ENCODE measurements around the gene PTPRE.

PTPRE gene

DNA sequence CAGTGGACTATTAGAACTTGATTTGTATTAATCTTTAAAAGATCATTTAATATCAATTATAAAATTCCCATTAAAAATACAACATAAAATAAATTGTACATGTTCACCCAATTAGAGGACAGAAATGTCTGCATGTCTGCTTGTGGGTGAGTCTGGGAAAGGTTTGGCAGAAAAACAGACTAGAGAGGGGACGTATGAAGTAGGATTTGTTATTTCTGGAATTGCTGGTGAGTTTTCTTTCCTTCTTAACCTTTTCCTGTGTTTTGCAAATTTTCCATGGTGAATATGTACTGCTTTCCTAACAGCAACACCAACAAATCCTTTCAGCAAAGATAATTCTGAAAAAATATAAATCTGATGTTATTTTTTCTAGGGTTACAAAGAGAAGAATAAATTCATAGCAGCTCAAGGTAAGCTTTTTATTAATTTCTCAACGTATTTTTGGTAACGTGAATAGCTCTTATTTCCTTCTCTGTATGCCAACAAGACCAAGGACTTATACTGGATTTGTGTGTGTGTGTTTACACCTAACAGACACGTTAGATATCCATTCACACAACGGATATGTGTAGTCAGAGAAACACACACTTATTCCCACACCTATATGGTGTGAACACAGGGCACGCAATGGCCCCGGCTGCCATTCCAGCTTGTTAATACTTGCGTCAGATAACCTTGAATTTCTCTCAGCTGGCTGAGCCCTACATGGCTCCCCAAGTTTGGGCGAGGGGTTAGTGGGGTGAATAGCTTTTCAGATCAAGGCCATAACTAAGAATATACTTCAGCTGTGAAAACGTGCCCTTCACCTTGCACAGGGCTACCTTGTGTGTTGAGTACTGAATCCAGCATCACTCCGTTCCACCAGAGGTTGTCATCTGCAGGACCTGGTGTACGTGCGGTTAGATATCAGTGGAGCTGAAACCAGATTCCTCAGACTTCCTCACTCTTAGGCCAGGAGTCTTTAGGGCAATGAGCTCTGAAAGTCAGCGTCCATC is 154.7 kb downstream of the PTPRE start:
- Histone ChIP-seq H3K4me3 (ENCODE audit: low read length) (no peak overlapping the region), H3K9me3 (ENCODE audit: control insufficient read depth, insufficient read depth, low read length) (no peaks in the 10 kb centered on the region), H3K27me3 (ENCODE audit: control insufficient read depth, insufficient read depth, low read length) (no peaks in the 10 kb centered on the region), H3K27ac (ENCODE audit: low read length) (no peak overlapping the region), H3K36me3 (ENCODE audit: control insufficient read depth, insufficient read depth, low read length) (no peaks in the 10 kb centered on the region), H3K4me1 (ENCODE audit: control insufficient read depth, insufficient read depth, low read length) (peaks cover 10% of the 10 kb centered on the region)
- no CpG with 5 or more reads among the region's 14 CpGs for WGBS (ENCODE audit: insufficient coverage, insufficient read length)
- DNase-seq (ENCODE audit: low read depth, low spot score): no peak

DNA sequence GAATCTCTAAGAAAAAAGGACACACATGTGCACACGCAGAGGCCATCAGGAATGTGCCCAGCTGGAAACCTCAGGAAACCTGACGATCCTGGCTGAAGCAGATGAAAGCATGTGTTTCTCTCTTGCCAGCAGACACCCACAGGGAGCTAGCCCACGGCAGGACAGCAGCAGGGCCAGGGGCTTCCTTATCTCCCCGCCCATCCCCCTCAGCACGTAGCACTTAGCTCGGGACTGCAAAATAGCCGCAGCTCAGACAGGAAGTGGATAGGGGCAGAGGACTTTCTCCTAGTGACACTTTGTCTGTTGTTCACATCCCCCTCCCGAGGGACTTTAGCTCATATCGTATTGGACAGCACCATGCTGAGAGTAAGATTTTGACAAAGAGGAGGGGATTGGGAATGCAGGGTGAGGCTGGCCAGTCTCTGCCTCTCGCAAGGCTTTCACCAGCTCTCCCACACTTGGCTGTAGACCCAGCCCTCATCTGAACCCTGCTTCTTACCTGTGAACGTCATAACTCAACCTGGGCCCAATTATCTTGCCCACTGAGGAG is 155.5 kb downstream of the PTPRE start:
- Histone ChIP-seq H3K27ac (ENCODE audit: low read length) (no peak overlapping the region), H3K9me3 (ENCODE audit: control insufficient read depth, insufficient read depth, low read length) (no peaks in the 10 kb centered on the region), H3K27me3 (ENCODE audit: control insufficient read depth, insufficient read depth, low read length) (no peaks in the 10 kb centered on the region), H3K36me3 (ENCODE audit: control insufficient read depth, insufficient read depth, low read length) (no peaks in the 10 kb centered on the region), H3K4me3 (ENCODE audit: low read length) (no peak overlapping the region), H3K4me1 (ENCODE audit: control insufficient read depth, insufficient read depth, low read length) (peaks cover 10% of the 10 kb centered on the region)
- no peak for DNase-seq (ENCODE audit: low read depth, low spot score)
- WGBS (ENCODE audit: insufficient coverage, insufficient read length): no CpG with 5 or more reads among the region's 11 CpGs

DNA sequence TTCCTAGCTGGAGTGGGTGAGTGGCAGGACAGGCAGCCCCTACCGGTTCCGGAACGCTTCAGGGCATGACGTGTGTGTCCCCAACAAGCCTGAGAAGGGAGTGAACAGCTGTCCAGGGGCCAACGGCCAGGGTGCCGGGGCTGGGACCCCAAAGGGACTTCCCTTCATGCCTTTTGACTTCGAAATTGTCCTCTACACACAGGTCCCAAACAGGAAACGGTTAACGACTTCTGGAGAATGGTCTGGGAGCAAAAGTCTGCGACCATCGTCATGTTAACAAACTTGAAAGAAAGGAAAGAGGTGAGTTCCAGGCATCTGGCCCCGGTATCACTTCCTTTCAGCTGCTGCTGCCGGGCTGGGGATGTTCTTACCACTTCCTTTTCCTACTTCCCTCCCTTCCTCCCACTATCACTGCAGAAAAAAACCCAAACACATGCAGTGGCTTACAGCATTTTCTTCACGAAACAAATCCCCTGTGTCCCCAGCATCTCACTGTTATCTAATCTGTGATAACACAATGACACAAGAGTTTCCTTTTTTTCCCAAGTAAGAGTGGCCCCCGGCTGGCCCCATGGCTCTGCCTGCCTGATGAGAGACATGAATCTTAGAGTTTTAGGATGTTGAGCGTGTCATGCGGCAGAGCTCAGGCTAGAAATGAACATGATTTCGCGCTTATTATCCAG is 156.1 kb downstream of the PTPRE start:
- Histone ChIP-seq H3K4me3 (ENCODE audit: low read length) (no peak overlapping the region), H3K27me3 (ENCODE audit: control insufficient read depth, insufficient read depth, low read length) (no peaks in the 10 kb centered on the region), H3K4me1 (ENCODE audit: control insufficient read depth, insufficient read depth, low read length) (peaks cover 10% of the 10 kb centered on the region), H3K36me3 (ENCODE audit: control insufficient read depth, insufficient read depth, low read length) (no peaks in the 10 kb centered on the region), H3K9me3 (ENCODE audit: control insufficient read depth, insufficient read depth, low read length) (no peaks in the 10 kb centered on the region), H3K27ac (ENCODE audit: low read length) (no peak overlapping the region)
- no peak for DNase-seq (ENCODE audit: low read depth, low spot score)
- no CpG with 5 or more reads among the region's 19 CpGs for WGBS (ENCODE audit: insufficient coverage, insufficient read length)

DNA sequence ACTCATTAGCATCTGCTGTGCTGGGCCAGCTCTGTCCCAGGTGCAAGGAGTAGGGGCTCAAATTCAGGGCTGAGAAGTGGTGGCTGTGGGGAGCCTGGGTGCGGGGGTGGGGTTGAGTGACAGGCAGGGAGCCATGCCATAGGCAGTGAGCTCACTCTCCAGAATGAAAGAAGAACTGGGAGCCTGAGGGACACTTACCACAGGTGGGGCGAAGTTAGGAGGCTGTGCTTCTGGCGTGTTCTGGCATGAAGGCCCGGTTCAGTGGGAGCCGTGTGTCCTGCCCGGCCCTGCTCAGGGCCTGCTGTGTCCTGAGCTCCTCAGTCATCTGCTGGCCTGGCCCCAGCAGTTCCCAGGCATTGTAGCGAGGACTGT is 156.8 kb downstream of the PTPRE start:
- Histone ChIP-seq H3K9me3 (ENCODE audit: control insufficient read depth, insufficient read depth, low read length) (no peaks in the 10 kb centered on the region), H3K4me1 (ENCODE audit: control insufficient read depth, insufficient read depth, low read length) (peaks cover 10% of the 10 kb centered on the region), H3K27ac (ENCODE audit: low read length) (no peak overlapping the region), H3K36me3 (ENCODE audit: control insufficient read depth, insufficient read depth, low read length) (no peaks in the 10 kb centered on the region), H3K4me3 (ENCODE audit: low read length) (no peak overlapping the region), H3K27me3 (ENCODE audit: control insufficient read depth, insufficient read depth, low read length) (no peaks in the 10 kb centered on the region)
- DNase-seq (ENCODE audit: low read depth, low spot score): no peak
- WGBS (ENCODE audit: insufficient coverage, insufficient read length): no CpG with 5 or more reads among the region's 7 CpGs

DNA sequence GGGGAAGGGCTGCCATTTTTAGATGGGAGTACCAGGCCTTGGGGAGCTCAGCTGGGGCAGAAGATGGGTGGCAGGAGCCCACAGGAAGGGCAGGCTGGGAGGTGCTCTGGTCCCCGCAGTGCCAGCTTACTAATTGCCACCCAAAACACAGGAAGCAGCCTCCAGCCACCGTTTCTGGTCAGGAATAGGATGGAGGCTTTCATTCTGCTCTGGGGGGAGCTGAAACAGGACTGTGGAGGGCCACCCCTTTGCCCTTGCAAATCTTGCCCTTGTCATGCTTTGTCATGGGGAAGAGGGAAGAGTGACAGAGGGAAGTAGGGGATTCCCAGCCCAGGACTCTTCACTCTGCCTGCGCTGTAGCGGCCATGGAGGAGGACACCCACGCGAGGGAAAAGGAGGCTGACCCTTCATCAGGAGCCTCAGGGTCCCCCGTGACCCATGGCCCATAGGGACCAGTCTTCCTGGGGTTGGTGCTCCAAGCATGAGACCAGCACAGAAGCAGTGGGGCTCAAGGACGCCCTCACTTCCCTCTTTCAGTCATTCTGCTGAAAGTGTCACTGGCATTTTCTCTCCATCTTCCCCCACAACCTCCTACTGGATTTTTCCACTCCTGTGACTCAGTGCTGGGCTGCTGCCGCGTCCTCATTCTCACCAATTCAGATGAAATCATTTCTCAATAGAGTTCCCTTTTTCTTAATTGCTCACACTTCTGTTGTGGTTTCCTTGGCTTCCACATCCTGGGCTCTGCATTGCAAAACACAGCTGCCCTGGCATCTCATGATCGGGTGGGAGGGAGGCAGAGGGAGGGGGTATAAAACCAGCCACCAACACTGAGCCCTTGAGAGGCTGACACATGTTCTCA is 157.4 kb downstream of the PTPRE start:
- no peaks in the 10 kb centered on the region for H3K36me3 ChIP-seq (ENCODE audit: control insufficient read depth, insufficient read depth, low read length)

GRCh38 chr10:128064970-128065580 is 158.2 kb downstream of the PTPRE start:
- no CpG with 5 or more reads among the region's 17 CpGs for WGBS (ENCODE audit: insufficient coverage, insufficient read length)
- Histone ChIP-seq H3K4me1 (ENCODE audit: control insufficient read depth, insufficient read depth, low read length) (peaks cover 11% of the 10 kb centered on the region), H3K9me3 (ENCODE audit: control insufficient read depth, insufficient read depth, low read length) (no peaks in the 10 kb centered on the region), H3K27me3 (ENCODE audit: control insufficient read depth, insufficient read depth, low read length) (no peaks in the 10 kb centered on the region), H3K36me3 (ENCODE audit: control insufficient read depth, insufficient read depth, low read length) (no peaks in the 10 kb centered on the region), H3K27ac (ENCODE audit: low read length) (no peak overlapping the region), H3K4me3 (ENCODE audit: low read length) (no peak overlapping the region)
- DNase-seq (ENCODE audit: low read depth, low spot score): no peak

More for the DNA sequence above, 157.4 kb downstream of the PTPRE start:
- Histone ChIP-seq H3K27me3 (ENCODE audit: control insufficient read depth, insufficient read depth, low read length) (no peaks in the 10 kb centered on the region), H3K27ac (ENCODE audit: low read length) (no peak overlapping the region), H3K4me1 (ENCODE audit: control insufficient read depth, insufficient read depth, low read length) (peaks cover 10% of the 10 kb centered on the region), H3K4me3 (ENCODE audit: low read length) (no peak overlapping the region), H3K9me3 (ENCODE audit: control insufficient read depth, insufficient read depth, low read length) (no peaks in the 10 kb centered on the region)
- DNase-seq (ENCODE audit: low read depth, low spot score): no peak
- no CpG with 5 or more reads among the region's 11 CpGs for WGBS (ENCODE audit: insufficient coverage, insufficient read length)

DNA sequence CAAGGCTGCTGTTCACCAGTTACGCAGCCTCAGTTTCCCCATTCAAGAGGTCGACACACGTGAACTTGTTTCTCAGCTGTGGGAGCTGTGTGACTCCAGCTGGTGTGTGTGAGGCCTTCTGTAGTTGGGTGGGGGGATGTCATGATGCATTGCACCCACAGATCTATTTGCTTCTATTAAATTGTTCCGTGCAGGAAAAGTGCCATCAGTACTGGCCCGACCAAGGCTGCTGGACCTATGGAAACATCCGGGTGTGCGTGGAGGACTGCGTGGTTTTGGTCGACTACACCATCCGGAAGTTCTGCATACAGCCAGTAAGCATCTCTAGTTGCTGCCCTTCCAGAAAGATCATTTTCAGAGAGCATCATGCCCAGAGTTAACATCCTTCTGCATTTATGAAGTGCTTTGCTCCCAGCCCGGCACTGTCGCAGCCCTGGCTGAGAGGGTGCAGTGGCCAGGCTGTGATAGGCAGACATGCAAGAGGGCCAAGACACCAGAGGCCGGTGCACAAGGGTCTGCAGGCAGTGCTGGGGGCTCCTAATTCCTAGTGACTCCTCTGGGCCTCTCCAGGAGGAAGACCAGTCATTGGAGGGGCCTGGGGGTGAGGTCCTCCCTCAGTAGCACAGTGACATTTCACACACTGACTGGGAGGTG is 159.1 kb downstream of the PTPRE start:
- H3K36me3 ChIP-seq (ENCODE audit: control insufficient read depth, insufficient read depth, low read length): no peaks in the 10 kb centered on the region
- peaks cover 11% of the 10 kb centered on the region for H3K4me1 ChIP-seq (ENCODE audit: control insufficient read depth, insufficient read depth, low read length)
- H3K27me3 ChIP-seq (ENCODE audit: control insufficient read depth, insufficient read depth, low read length): no peaks in the 10 kb centered on the region
- no CpG with 5 or more reads among the region's 13 CpGs for WGBS (ENCODE audit: insufficient coverage, insufficient read length)
- H3K27ac ChIP-seq (ENCODE audit: low read length): no peak overlapping the region
- H3K4me3 ChIP-seq (ENCODE audit: low read length): no peak overlapping the region
- no peaks in the 10 kb centered on the region for H3K9me3 ChIP-seq (ENCODE audit: control insufficient read depth, insufficient read depth, low read length)
- no peak for DNase-seq (ENCODE audit: low read depth, low spot score)

DNA sequence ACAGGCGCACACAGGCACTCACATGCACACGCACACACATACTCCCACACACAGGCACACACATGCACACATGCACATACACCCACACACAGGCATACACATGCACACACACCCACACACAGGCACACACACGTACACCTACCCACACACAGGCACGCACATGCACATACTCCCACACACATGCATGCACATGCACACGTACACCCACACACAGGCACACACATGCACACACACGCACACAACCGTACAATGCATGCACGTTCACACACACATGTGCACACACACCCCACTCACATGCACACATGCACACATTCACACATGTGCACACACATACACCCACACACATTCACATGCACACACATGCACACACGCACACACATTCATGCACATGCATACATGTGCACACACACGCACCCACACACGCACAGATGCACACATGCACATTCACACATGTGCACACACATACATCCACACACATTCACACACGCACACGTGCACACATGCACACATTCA is 160.0 kb downstream of the PTPRE start:
- Histone ChIP-seq H3K4me1 (ENCODE audit: control insufficient read depth, insufficient read depth, low read length) (peaks cover 11% of the 10 kb centered on the region), H3K4me3 (ENCODE audit: low read length) (no peak overlapping the region), H3K9me3 (ENCODE audit: control insufficient read depth, insufficient read depth, low read length) (no peaks in the 10 kb centered on the region), H3K27ac (ENCODE audit: low read length) (no peak overlapping the region), H3K27me3 (ENCODE audit: control insufficient read depth, insufficient read depth, low read length) (no peaks in the 10 kb centered on the region), H3K36me3 (ENCODE audit: control insufficient read depth, insufficient read depth, low read length) (no peaks in the 10 kb centered on the region)
- no CpG with 5 or more reads among the region's 13 CpGs for WGBS (ENCODE audit: insufficient coverage, insufficient read length)
- no peak for DNase-seq (ENCODE audit: low read depth, low spot score)

DNA sequence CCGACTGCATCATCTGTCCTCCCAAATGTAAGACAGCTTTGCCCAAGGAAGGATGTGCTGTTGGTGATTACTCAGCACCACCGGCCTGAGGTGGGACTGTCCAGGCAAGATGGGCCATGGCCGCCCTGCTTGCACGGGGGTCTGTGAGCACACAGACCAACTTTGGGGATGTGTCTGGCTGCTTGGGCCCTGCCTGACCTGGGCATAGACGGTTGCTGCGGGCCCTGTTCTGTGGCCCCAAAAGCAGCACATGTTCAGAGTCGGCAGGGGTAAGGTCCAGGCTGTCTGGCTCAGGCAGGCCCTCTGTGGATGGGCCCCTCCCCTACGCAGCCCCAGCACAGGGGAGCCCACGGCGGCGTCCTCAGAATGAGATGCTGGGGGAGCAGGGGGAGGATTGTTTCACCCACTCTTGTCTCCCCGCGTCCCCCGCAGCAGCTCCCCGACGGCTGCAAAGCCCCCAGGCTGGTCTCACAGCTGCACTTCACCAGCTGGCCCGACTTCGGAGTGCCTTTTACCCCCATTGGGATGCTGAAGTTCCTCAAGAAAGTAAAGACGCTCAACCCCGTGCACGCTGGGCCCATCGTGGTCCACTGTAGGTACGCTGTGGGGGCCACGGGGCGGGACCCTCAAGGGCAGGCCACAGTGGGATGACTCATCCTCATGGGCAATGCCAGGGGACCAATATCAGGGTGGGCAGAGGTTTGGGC is 160.9 kb downstream of the PTPRE start:
- Histone ChIP-seq H3K36me3 (ENCODE audit: control insufficient read depth, insufficient read depth, low read length) (no peaks in the 10 kb centered on the region), H3K27me3 (ENCODE audit: control insufficient read depth, insufficient read depth, low read length) (no peaks in the 10 kb centered on the region), H3K9me3 (ENCODE audit: control insufficient read depth, insufficient read depth, low read length) (no peaks in the 10 kb centered on the region), H3K4me3 (ENCODE audit: low read length) (no peak overlapping the region), H3K4me1 (ENCODE audit: control insufficient read depth, insufficient read depth, low read length) (peaks cover 5% of the 10 kb centered on the region; the same call in 1 of the 2 replicates), H3K27ac (ENCODE audit: low read length) (no peak overlapping the region)
- no CpG with 5 or more reads among the region's 25 CpGs for WGBS (ENCODE audit: insufficient coverage, insufficient read length)
- DNase-seq (ENCODE audit: low read depth, low spot score): no peak

Data from iPS DF 6.9 (cell line).